HT1080 (cell line): ENCODE results near the gene MTG1. TPM values are rescaled to one million over a fixed set of nuclear protein-coding genes. Genes with fewer than 3 reads are reported as not detected.
"Not testable (repeated sequence)": the region's sequence is repeated elsewhere in the genome, so short reads cannot be mapped to it uniquely, and the experiment has no call there.

Source experiments
- DNase-seq: peaks from one replicate; pipeline ENCODE4 v3.0.0-alpha.2; 2015; ENCODE audit warnings: low read depth
- total RNA-seq: library from RNA; depleted of rRNA; stranded (reverse); fragments of >200 nt; shearing (Covaris generic); gene quantifications from 2 replicates; pipeline ENCODE4 v1.2.3, GENCODE V29; 2014

The MTG1 gene
- total RNA-seq, 1 experiment from 2014 or later, result 54.1 TPM

GRCh38 chr10:133358925-133359310 is 35.0 kb upstream of the MTG1 start:
- DNase-seq, result no peak

GRCh38 chr10:133359554-133359971 is 34.4 kb upstream of the MTG1 start:
- no peak for DNase-seq

- no peak for DNase-seq
Observed at GRCh38 chr10:133359972-133360610, 33.9 kb upstream of the MTG1 start.

GRCh38 chr10:133361227-133361626 is 32.7 kb upstream of the MTG1 start:
- no peak for DNase-seq

- no peak for DNase-seq
Observed at GRCh38 chr10:133361773-133362441, 32.0 kb upstream of the MTG1 start.

GRCh38 chr10:133362846-133363245 is 31.1 kb upstream of the MTG1 start:
- no peak for DNase-seq

- no peak for DNase-seq
Observed at GRCh38 chr10:133364645-133365431, 29.1 kb upstream of the MTG1 start.

- DNase-seq, result no peak
Observed at GRCh38 chr10:133365461-133366129, 28.4 kb upstream of the MTG1 start.

GRCh38 chr10:133366130-133366478 is 27.9 kb upstream of the MTG1 start:
- no peak for DNase-seq

- no peak for DNase-seq
Observed at GRCh38 chr10:133366751-133367150, 27.2 kb upstream of the MTG1 start.

GRCh38 chr10:133367461-133367860 is 26.5 kb upstream of the MTG1 start:
- DNase-seq, result not testable (repeated sequence)

- DNase-seq, result no peak
Observed at GRCh38 chr10:133368153-133368552, 25.8 kb upstream of the MTG1 start.

GRCh38 chr10:133370030-133370786 is 23.7 kb upstream of the MTG1 start:
- no peak for DNase-seq

- DNase-seq, result no peak
Observed at GRCh38 chr10:133372507-133372906, 21.4 kb upstream of the MTG1 start.

GRCh38 chr10:133373174-133374090 is 20.5 kb upstream of the MTG1 start, which contains the start of gene ECHS1:
TSS of gene ECHS1 (minus strand) at chr10:133373354. CDS start at chr10:133373333, 21 bp downstream.
- DNase-seq, result peak; percentile 85

GRCh38 chr10:133375357-133376115 is 18.4 kb upstream of the MTG1 start:
- no peak for DNase-seq

- DNase-seq, result not testable (repeated sequence)
Observed at GRCh38 chr10:133376183-133376582, 17.8 kb upstream of the MTG1 start.

- no peak for DNase-seq
Observed at GRCh38 chr10:133377025-133377817, 16.7 kb upstream of the MTG1 start.
